Endodermal cell (in vitro differentiated cells): ENCODE results near the gene NR5A1. TPM values are rescaled to one million over a fixed set of nuclear protein-coding genes. Genes with fewer than 3 reads are reported as not detected.

Source experiments
- DNase-seq: peaks from one replicate; pipeline ENCODE4 v3.0.0-alpha.2; 2017
- H3K27ac ChIP-seq: 2 replicates; pipeline ENCODE4 v1.5.1; 2013; ENCODE audit warnings: mild to moderate bottlenecking, low read depth, low read length, moderate library complexity
- H3K27me3 ChIP-seq: 2 replicates; pipeline ENCODE4 v1.6.1; 2013; ENCODE audit warnings: mild to moderate bottlenecking, low read length, moderate library complexity; ENCODE audit not compliant: insufficient read depth, control insufficient read depth, poor library complexity, severe bottlenecking
- H3K36me3 ChIP-seq: 2 replicates; pipeline ENCODE4 v1.7.0; 2013; ENCODE audit warnings: mild to moderate bottlenecking, low read length, moderate library complexity; ENCODE audit not compliant: control insufficient read depth, insufficient read depth
- H3K4me1 ChIP-seq: one replicate; pipeline ENCODE4 v1.7.0; 2013; ENCODE audit warnings: low read length; ENCODE audit not compliant: control insufficient read depth, insufficient read depth
- H3K4me3 ChIP-seq: 2 replicates; pipeline ENCODE4 v1.5.1; 2013; ENCODE audit warnings: mild to moderate bottlenecking, low read length, moderate library complexity
- H3K9ac ChIP-seq: 2 replicates; pipeline ENCODE4 v1.6.1; 2013; ENCODE audit warnings: mild to moderate bottlenecking, low read length, moderate library complexity; ENCODE audit not compliant: poor library complexity, severe bottlenecking; ENCODE audit errors: extremely low read depth
- H3K9me3 ChIP-seq: 2 replicates; pipeline ENCODE4 v1.6.1; 2013; ENCODE audit warnings: mild to moderate bottlenecking, low read length, moderate library complexity; ENCODE audit not compliant: control insufficient read depth
- H3K27ac Mint-ChIP-seq: 2 replicates; pipeline ENCODE4 v1.8.0; 2020; ENCODE audit warnings: mixed read lengths
- H3K27me3 Mint-ChIP-seq: 2 replicates; pipeline ENCODE4 v1.8.0; 2021; ENCODE audit warnings: mild to moderate bottlenecking, mixed read lengths; ENCODE audit not compliant: insufficient read depth
- H3K36me3 Mint-ChIP-seq: 2 replicates; pipeline ENCODE4 v1.8.0; 2020; ENCODE audit warnings: low read depth, mixed read lengths
- H3K4me1 Mint-ChIP-seq: 2 replicates; pipeline ENCODE4 v1.8.0; 2020; ENCODE audit warnings: mixed read lengths
- H3K4me3 Mint-ChIP-seq: 2 replicates; pipeline ENCODE4 v1.8.0; 2020; ENCODE audit warnings: mild to moderate bottlenecking, moderate library complexity, mixed read lengths
- H3K9me3 Mint-ChIP-seq: 2 replicates; pipeline ENCODE4 v1.8.0; 2020; ENCODE audit warnings: mild to moderate bottlenecking, mixed read lengths
- WGBS, 2 experiments: methylation state at CpG; one replicate each; pipeline versions ENCODE4 v1.1.5 to v1.1.7; 2013; ENCODE audit warnings: missing lambda C conversion rate in 2 of 2, mixed read lengths in 1 of 2; ENCODE audit not compliant: insufficient coverage in 1 of 2, insufficient read length in 1 of 2; 5-methylcytosine and 5-hydroxymethylcytosine counted together
- total RNA-seq, 2 donors: library from RNA; stranded (reverse); fragmentation: NEBNext Ultra II Directional in 1 of 2; extraction: Animal tissue kit (Norgen Biotek cat#: 25700) in 1 of 2; gene quantifications; 2 replicates in 1 of 2; 3 replicates in 1 of 2; pipeline ENCODE4 v1.2.1, GENCODE V29; 2021
- TF ChIP-seq, protein P1 (sequence below): fragments of 200-600 bp; sonication (generic); conservative IDR thresholded peaks from 2 replicates; pipeline ENCODE4 v1.5.0; 2021; ENCODE audit warnings: antibody characterized with exemption, mild to moderate bottlenecking

The NR5A1 gene
- total RNA-seq, 2 donors from 2014 or later, result 0.37 TPM; not detected in 1

DNA sequence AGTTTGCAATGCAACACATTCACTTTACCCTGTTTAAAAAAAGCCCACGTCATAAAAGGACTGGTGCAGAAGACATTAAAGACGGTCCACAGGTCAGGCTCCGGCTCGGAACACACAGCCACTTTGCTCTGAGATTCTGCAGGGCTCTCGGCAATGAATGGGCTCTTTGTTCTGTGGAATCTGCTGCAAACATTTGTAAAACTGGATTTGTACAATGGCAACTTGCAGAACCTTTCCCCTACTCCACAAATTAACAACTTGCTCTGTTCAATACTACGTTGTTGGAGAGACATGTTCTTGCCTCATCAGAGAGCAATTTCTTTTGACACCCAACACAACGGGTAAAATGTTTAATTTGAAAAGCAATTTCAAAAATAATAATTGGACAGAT, 13.0 kb upstream of the NR5A1 start:
- Histone ChIP-seq H3K4me1 (no peaks in the 10 kb centered on the region), H3K36me3 (peaks cover 48% of the 10 kb centered on the region), H3K27ac (peak overlapping the region; percentile 22), H3K4me3 (no peak overlapping the region), H3K9me3 (no peaks in the 10 kb centered on the region), H3K27me3 (no peaks in the 10 kb centered on the region), H3K9ac (no peak overlapping the region)
- Mint-ChIP-seq H3K4me3 (no peak overlapping the region), H3K27me3 (no peaks in the 10 kb centered on the region), H3K4me1 (no peaks in the 10 kb centered on the region), H3K27ac (no peak overlapping the region), H3K9me3 (no peaks in the 10 kb centered on the region), H3K36me3 (peaks cover 60% of the 10 kb centered on the region)
- no peak for DNase-seq
- 79 to 95% methylated on average over 5 to 7 of the region's 7 CpGs for WGBS, 2 experiments
- TF ChIP-seq, protein P1, sequence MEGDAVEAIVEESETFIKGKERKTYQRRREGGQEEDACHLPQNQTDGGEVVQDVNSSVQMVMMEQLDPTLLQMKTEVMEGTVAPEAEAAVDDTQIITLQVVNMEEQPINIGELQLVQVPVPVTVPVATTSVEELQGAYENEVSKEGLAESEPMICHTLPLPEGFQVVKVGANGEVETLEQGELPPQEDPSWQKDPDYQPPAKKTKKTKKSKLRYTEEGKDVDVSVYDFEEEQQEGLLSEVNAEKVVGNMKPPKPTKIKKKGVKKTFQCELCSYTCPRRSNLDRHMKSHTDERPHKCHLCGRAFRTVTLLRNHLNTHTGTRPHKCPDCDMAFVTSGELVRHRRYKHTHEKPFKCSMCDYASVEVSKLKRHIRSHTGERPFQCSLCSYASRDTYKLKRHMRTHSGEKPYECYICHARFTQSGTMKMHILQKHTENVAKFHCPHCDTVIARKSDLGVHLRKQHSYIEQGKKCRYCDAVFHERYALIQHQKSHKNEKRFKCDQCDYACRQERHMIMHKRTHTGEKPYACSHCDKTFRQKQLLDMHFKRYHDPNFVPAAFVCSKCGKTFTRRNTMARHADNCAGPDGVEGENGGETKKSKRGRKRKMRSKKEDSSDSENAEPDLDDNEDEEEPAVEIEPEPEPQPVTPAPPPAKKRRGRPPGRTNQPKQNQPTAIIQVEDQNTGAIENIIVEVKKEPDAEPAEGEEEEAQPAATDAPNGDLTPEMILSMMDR, result no peak

DNA sequence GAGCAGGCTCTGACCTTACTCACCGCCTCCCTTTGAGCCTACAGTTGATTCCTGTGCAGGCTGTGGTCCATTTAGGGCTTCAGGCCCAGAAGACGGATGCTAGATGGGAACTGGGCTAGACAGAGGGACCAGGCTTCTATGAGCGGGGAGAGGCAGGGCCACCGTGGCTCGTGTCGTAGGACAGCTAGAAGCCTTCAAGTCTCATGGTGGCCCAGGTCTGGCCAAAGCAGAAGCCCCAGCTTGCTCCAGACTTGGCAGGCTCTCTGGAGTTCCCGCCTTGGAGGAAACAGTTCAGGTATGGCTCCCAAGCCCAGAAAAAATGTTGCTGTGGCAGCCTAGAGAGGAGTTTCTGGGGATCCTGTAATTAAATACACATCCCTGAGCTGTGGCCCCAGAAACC, 10.9 kb upstream of the NR5A1 start:
- Mint-ChIP-seq H3K36me3 (peaks cover 51% of the 10 kb centered on the region), H3K9me3 (no peaks in the 10 kb centered on the region), H3K4me3 (no peak overlapping the region), H3K27ac (no peak overlapping the region), H3K4me1 (no peaks in the 10 kb centered on the region), H3K27me3 (no peaks in the 10 kb centered on the region)
- Histone ChIP-seq H3K27ac (no peak overlapping the region), H3K36me3 (peaks cover 37% of the 10 kb centered on the region), H3K27me3 (no peaks in the 10 kb centered on the region), H3K4me3 (no peak overlapping the region), H3K9me3 (no peaks in the 10 kb centered on the region), H3K9ac (no peak overlapping the region), H3K4me1 (no peaks in the 10 kb centered on the region)
- TF ChIP-seq, protein P1, result no peak
- 95 to 100% methylated on average over 2 to 7 of the region's 7 CpGs for WGBS, 2 experiments
- DNase-seq, result no peak

DNA sequence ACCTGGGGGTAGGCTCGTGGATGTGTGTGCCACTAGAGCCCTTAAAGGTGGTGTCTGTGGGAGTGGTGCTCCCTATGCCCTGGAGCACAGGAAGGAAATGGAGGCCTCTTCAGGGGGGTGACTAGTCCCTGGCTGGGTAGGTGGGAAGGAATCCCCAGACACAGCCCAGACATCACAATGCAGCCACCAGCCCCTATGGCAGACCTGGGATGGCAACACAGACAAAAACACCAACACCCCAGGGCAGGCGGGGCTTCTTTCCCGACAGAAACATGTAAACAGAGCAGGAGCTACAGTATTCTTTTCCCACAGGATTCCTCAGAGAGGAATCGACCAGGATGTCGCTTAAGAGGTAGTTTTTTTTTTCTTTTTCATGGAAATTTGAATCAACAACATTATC, 10.4 kb upstream of the NR5A1 start:
- H3K9me3 Mint-ChIP-seq, result no peaks in the 10 kb centered on the region
- H3K4me3 Mint-ChIP-seq, result no peak overlapping the region
- no peak overlapping the region for H3K27ac Mint-ChIP-seq
- Histone ChIP-seq H3K36me3 (peaks cover 35% of the 10 kb centered on the region), H3K9me3 (no peaks in the 10 kb centered on the region), H3K4me3 (no peak overlapping the region), H3K27me3 (no peaks in the 10 kb centered on the region), H3K9ac (no peak overlapping the region), H3K4me1 (no peaks in the 10 kb centered on the region), H3K27ac (no peak overlapping the region)
- TF ChIP-seq, protein P1, result no peak
- H3K27me3 Mint-ChIP-seq, result no peaks in the 10 kb centered on the region
- WGBS, 2 experiments, result 92 to 100% methylated on average over 1 to 5 of the region's 5 CpGs
- no peak for DNase-seq
- peaks cover 50% of the 10 kb centered on the region for H3K36me3 Mint-ChIP-seq
- no peaks in the 10 kb centered on the region for H3K4me1 Mint-ChIP-seq
